ENCODE measurements around the gene TM9SF3. TPM values are rescaled to one million over a fixed set of nuclear protein-coding genes. Genes with fewer than 3 reads are reported as not detected.

TM9SF3 gene
- total and polyA plus RNA-seq, 2 of the 4 experiments (the other 2 are of a cell fraction), result 33.7 to 61.8 TPM

- Histone ChIP-seq H3K4me1 (ENCODE audit: control insufficient read depth, insufficient read depth, low read length) (no peaks in the 10 kb centered on the region), H2AFZ (replicated peaks; ENCODE audit: low read length, poor library complexity) (no peak overlapping the region), H2AK9ac (replicated peaks; ENCODE audit: low read depth, low read length, poor library complexity) (no peak overlapping the region), H3K27me3 (ENCODE audit: control insufficient read depth, insufficient read depth, low read length) (peaks cover 26% of the 10 kb centered on the region), H2BK120ac (ENCODE audit: low read depth, low read length) (no peak overlapping the region), H2BK5ac (ENCODE audit: low read depth, low read length, poor library complexity, severe bottlenecking) (no peak overlapping the region), H3K9me3 (ENCODE audit: control insufficient read depth, insufficient read depth, low read length) (no peaks in the 10 kb centered on the region), H4K8ac (ENCODE audit: low read depth in 2 of 2, low read length in 2 of 2) (no peak overlapping the region), H2BK15ac (ENCODE audit: low read depth, low read length) (no peak overlapping the region), H3K27ac (ENCODE audit: insufficient read depth, low read length) (no peak overlapping the region), H2BK20ac (ENCODE audit: low read depth, low read length) (no peak overlapping the region), H3K4me2 (ENCODE audit: low read depth, low read length) (no peak overlapping the region), H3K4ac (ENCODE audit: low read depth, low read length) (no peak overlapping the region), H2AK5ac (ENCODE audit: low read depth, low read length) (no peak overlapping the region), H4K5ac (ENCODE audit: low read depth, low read length) (no peak overlapping the region), H4K91ac (ENCODE audit: insufficient read depth, low read depth, low read length) (no peak overlapping the region), H3K18ac (ENCODE audit: low read depth, low read length) (no peak overlapping the region), H3K56ac (ENCODE audit: extremely low read depth, insufficient read depth, low read length) (no peak overlapping the region), H3K4me3 (ENCODE audit: insufficient read depth, low read depth, low read length) (no peak overlapping the region), H3K23ac (ENCODE audit: low read depth, low read length) (no peak overlapping the region), H3K36me3 (ENCODE audit: control insufficient read depth, insufficient read depth, low read length) (no peaks in the 10 kb centered on the region), H3K9ac (ENCODE audit: low read depth, low read length) (no peak overlapping the region), H3K14ac (replicated peaks; ENCODE audit: low read depth, low read length) (no peak overlapping the region), H3K9me1 (ENCODE audit: insufficient read depth, low read length) (peaks cover 3% of the 10 kb centered on the region; the same call in 1 of the 2 replicates), H4K20me1 (ENCODE audit: insufficient read depth, low read length) (no peaks in the 10 kb centered on the region), H3K79me1 (ENCODE audit: low read depth in 1 of 2, low read length in 2 of 2) (no peaks in the 10 kb centered on the region)
- intact Hi-C loops (cut with micrococcal nuclease) (no loop called here), dilution Hi-C loops (cut with HindIII; ENCODE audit: low sequenced_read_pairs, unreplicated experiment) (no loop called here), in situ Hi-C loops (cut with MboI; ENCODE audit: low sequenced_read_pairs) (no loop called here)
- no TSS peak for BruUV-seq (replicated peaks)
- WGBS, 2 experiments (ENCODE audit: extremely low coverage in 2 of 2, insufficient read length in 1 of 2), result no CpG with 5 or more reads among the region's 1 CpG
- ChIA-PET POLR2A (ENCODE audit: unreplicated experiment) (no interaction called here), CTCF (no interaction called here)
- DNase-seq (no peak), ATAC-seq (ENCODE audit: low read depth) (no peak)
- TF ChIP-seq BHLHE40 (IDR thresholded peaks at IDR 0.05; ENCODE audit: low read depth, low read length) (no peak), POLR2A (IDR thresholded peaks at IDR 0.05; ENCODE audit: low read depth, low read length) (no peak), CEBPB (IDR thresholded peaks at IDR 0.05; ENCODE audit: low read depth, low read length) (no peak), MAFK (IDR thresholded peaks at IDR 0.05; ENCODE audit: low read depth, low read length) (no peak), FOS (IDR thresholded peaks at IDR 0.05; ENCODE audit: low read depth, low read length) (no peak), SMC3 (IDR thresholded peaks at IDR 0.05; ENCODE audit: low read depth, low read length) (no peak), MXI1 (IDR thresholded peaks at IDR 0.05; ENCODE audit: borderline replicate concordance, low read depth, low read length) (no peak), MAZ (IDR thresholded peaks at IDR 0.05; ENCODE audit: borderline replicate concordance, low read depth, low read length) (no peak), USF2 (IDR thresholded peaks at IDR 0.05; ENCODE audit: low read depth, low read length) (no peak), RFX5 (IDR thresholded peaks at IDR 0.05; ENCODE audit: low read depth, low read length) (no peak), NFE2L2 (IDR thresholded peaks at IDR 0.05; ENCODE audit: low read depth, low read length) (no peak), CTCF (conservative IDR thresholded peaks at IDR 0.05; ENCODE audit: low read depth, low read length) (no peak), CHD1 (IDR thresholded peaks at IDR 0.05; ENCODE audit: low read depth, low read length) (no peak), ELK1 (IDR thresholded peaks at IDR 0.05; ENCODE audit: borderline replicate concordance, low read depth, low read length) (no peak), RAD21 (IDR thresholded peaks at IDR 0.05; ENCODE audit: low read length) (no peak), RCOR1 (IDR thresholded peaks at IDR 0.05; ENCODE audit: insufficient replicate concordance, low read length) (no peak)
Measured at GRCh38 chr10:96606946-96607345, 20.1 kb upstream of the TM9SF3 start.
